ENCODE results near the gene FBXL19. TPM values are rescaled to one million over a fixed set of nuclear protein-coding genes. Genes with fewer than 3 reads are reported as not detected.
A peak's percentile ranks its signal among the peaks of the same experiment; 100 is the strongest.

The FBXL19 gene
- total and polyA plus RNA-seq, 2 of the 8 experiments (the other 6 are each of a cell fraction or from before 2014, with no cell fraction given), result 47.2 to 72.2 TPM

- TF ChIP-seq SP2 (IDR thresholded peaks at IDR 0.05; ENCODE audit: low read length) (no peak), JUN (IDR thresholded peaks at IDR 0.05; ENCODE audit: low read depth, low read length) (no peak), CBX5 (IDR thresholded peaks at IDR 0.05; ENCODE audit: low read depth, low read length) (no peak), POLR2AphosphoS5 (IDR thresholded peaks at IDR 0.05; ENCODE audit: low read depth, low read length) (peak; percentile 68; the same call in 1 of the 2 replicates), GTF2F1 (IDR thresholded peaks at IDR 0.05; ENCODE audit: borderline replicate concordance, low read depth, low read length) (no peak), SRF (IDR thresholded peaks at IDR 0.05; ENCODE audit: low read depth, low read length) (no peak), SP1 (IDR thresholded peaks at IDR 0.05; ENCODE audit: low read depth, low read length) (no peak), SP4 (IDR thresholded peaks at IDR 0.05; ENCODE audit: low read length) (0 out of 2 replicates have a peak, but pooled peaks have one; percentile 60), HDAC2 (IDR thresholded peaks at IDR 0.05; ENCODE audit: borderline replicate concordance in 1 of 2, low read depth in 2 of 2, low read length in 2 of 2) (no peak), POU5F1 (IDR thresholded peaks at IDR 0.05; ENCODE audit: low read depth, low read length) (no peak), ATF2 (IDR thresholded peaks at IDR 0.05; ENCODE audit: low read length) (no peak), CEBPB (IDR thresholded peaks at IDR 0.05; ENCODE audit: low read depth, low read length) (no peak), SAP30 (IDR thresholded peaks at IDR 0.05; ENCODE audit: insufficient read depth, insufficient replicate concordance, low read length) (no peak), BACH1 (IDR thresholded peaks at IDR 0.05; ENCODE audit: low read length) (0 out of 2 replicates have a peak, but pooled peaks have one; percentile 4), POLR2A (IDR thresholded peaks at IDR 0.05; ENCODE audit: control extremely low read depth in 1 of 2, low read depth in 2 of 2, low read length in 2 of 2) (no peak), TBP (IDR thresholded peaks at IDR 0.05; ENCODE audit: low read depth, low read length) (no peak), FOSL1 (IDR thresholded peaks at IDR 0.05; ENCODE audit: insufficient read depth, low read depth, low read length) (no peak), TEAD4 (IDR thresholded peaks at IDR 0.05; ENCODE audit: low read depth, low read length) (no peak), PHF8 (conservative IDR thresholded peaks at IDR 0.05; ENCODE audit: low read depth, low read length) (no peak), E2F6 (IDR thresholded peaks at IDR 0.05) (no peak), SIN3A (conservative IDR thresholded peaks at IDR 0.05 in 1 of 2, IDR thresholded peaks at IDR 0.05 in 1 of 2; ENCODE audit: low read depth in 1 of 2, low read length in 2 of 2) (0 out of 4 replicates have a peak, but pooled peaks of 1 of the 2 experiments have one; percentile 28), CHD1 (IDR thresholded peaks at IDR 0.05; ENCODE audit: low read depth, low read length) (no peak), TAF7 (optimal IDR thresholded peaks at IDR 0.05; ENCODE audit: borderline replicate concordance, low read depth, low read length) (no peak), CREB1 (IDR thresholded peaks at IDR 0.05) (no peak)
Measured at GRCh38 chr16:30927789-30928378, 4.5 kb downstream of the FBXL19 start (continued).
